Lower leg skin (tissue), 4 donors: ENCODE results near the gene ZNF853. TPM values are rescaled to one million over a fixed set of nuclear protein-coding genes. Genes with fewer than 3 reads are reported as not detected.

ENCODE experiments used
- DNase-seq, 2 donors: peaks; one replicate each; pipeline ENCODE4 v3.0.0-alpha.2; 2019; ENCODE audit warnings: low spot score in 2 of 2
- H3K4me3 ChIP-seq: fragments of 200-600 bp; sonication (generic); 2 replicates; pipeline ENCODE4 v1.5.1; 2017; ENCODE audit warnings: mild to moderate bottlenecking, low read depth; ENCODE audit not compliant: poor library complexity, severe bottlenecking
- CTCF ChIP-seq, 3 donors: fragments of 450-650 bp; IDR thresholded peaks; one replicate each; pipeline ENCODE4 v1.5.1; 2016; ENCODE audit warnings: antibody characterized with exemption in 3 of 3, mild to moderate bottlenecking in 3 of 3, moderate library complexity in 2 of 3
- POLR2A ChIP-seq, 2 donors: fragments of 450-650 bp; IDR thresholded peaks; one replicate each; pipeline ENCODE4 v1.6.1; 2016 to 2017; ENCODE audit warnings: antibody characterized with exemption in 2 of 2, mild to moderate bottlenecking in 1 of 2, moderate library complexity in 1 of 2
- WGBS, 2 donors: methylation state at CpG; one replicate each; pipeline ENCODE4 v1.1.5; 2018; 5-methylcytosine and 5-hydroxymethylcytosine counted together
- intact Hi-C: fragments of 100-400 bp; cut with DNase I; formaldehyde crosslinking; loops from one replicate; pipeline ENCODE4 v1.15.0; 2023; ENCODE audit warnings: low total_unique reads
- total RNA-seq, 4 donors: library from RNA; depleted of rRNA; stranded (reverse); fragments of >200 nt; gene quantifications; one replicate each; pipeline ENCODE4 v1.1.0, GENCODE V29; 2016

ZNF853 gene
- total RNA-seq, 4 donors from 2014 or later: 4.6 to 7.7 (median 5.9) TPM

- 94% methylated on average over 15 to 20 of the region's 20 CpGs for WGBS, 2 donors
- no peak for DNase-seq
- no peak overlapping the region for H3K4me3 ChIP-seq
- TF ChIP-seq CTCF (IDR thresholded peaks at IDR 0.05): no peak
- TF ChIP-seq POLR2A (IDR thresholded peaks at IDR 0.05): no peak
- intact Hi-C loops: no loop called here
These were observed 6.1 kb downstream of the ZNF853 start for GRCh38 chr7:6621195-6622133.

GRCh38 chr7:6622134-6622710, 6.8 kb downstream of the ZNF853 start:
- 94 to 98% methylated on average over 41 to 48 of the region's 67 CpGs for WGBS, 2 donors

GRCh38 chr7:6623589-6624245, 8.3 kb downstream of the ZNF853 start:
- 80 to 81% methylated on average over 12 to 15 of the region's 15 CpGs for WGBS, 2 donors
- TF ChIP-seq POLR2A (IDR thresholded peaks at IDR 0.05) (no peak), CTCF (IDR thresholded peaks at IDR 0.05) (no peak)
- no peak for DNase-seq
- intact Hi-C loops: no loop called here
- no peak overlapping the region for H3K4me3 ChIP-seq

More at GRCh38 chr7:6622134-6622710, 6.8 kb downstream of the ZNF853 start:
- TF ChIP-seq POLR2A (IDR thresholded peaks at IDR 0.05): no peak
- no peak for DNase-seq
- intact Hi-C loops: no loop called here
- no peak overlapping the region for H3K4me3 ChIP-seq

- intact Hi-C loops: no loop called here
- no peak for TF ChIP-seq POLR2A (IDR thresholded peaks at IDR 0.05)
- no peak for TF ChIP-seq CTCF (IDR thresholded peaks at IDR 0.05)
- no peak for DNase-seq
- H3K4me3 ChIP-seq: no peak overlapping the region
- WGBS, 2 donors: 75 to 86% methylated on average over 3 of the region's 3 CpGs
These were observed 8.8 kb downstream of the ZNF853 start for GRCh38 chr7:6624246-6624611.

- DNase-seq: no peak
- intact Hi-C loops: no loop called here
- no peak for TF ChIP-seq CTCF (IDR thresholded peaks at IDR 0.05)
- no peak overlapping the region for H3K4me3 ChIP-seq
- 71 to 73% methylated on average over 6 of the region's 6 CpGs for WGBS, 2 donors
These were observed 12.6 kb downstream of the ZNF853 start for GRCh38 chr7:6628045-6628444.
